Pons (tissue), 1 donor: ENCODE data around the gene TCERG1L.
"Not testable (repeated sequence)": the region's sequence is repeated elsewhere in the genome, so short reads cannot be mapped to it uniquely, and the experiment has no call there.

Experiments used
- DNase-seq: peaks from one replicate; pipeline ENCODE4 v3.0.0-alpha.2; 2016; ENCODE audit warnings: low spot score

Gene TCERG1L

DNA sequence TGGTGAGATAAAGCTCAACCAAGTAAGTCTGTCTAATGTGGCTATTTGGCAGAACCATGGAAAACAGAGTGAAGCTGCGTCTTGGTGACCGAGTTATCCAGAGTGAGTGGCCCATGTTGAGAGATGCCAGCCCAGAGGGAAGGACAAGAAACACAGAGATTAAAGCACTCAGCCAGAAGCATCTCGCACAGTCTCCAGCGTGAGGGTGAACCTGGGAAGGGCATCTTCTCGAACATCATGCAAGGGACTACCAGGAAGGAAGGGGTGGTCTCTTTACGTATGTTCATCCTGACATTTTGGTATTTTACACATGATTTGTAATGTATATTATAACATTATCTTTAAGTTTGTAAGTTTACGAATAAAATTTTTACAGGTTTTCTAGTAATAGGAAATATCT lies 146.4 kb downstream of the TCERG1L start:
- DNase-seq = no peak

DNA sequence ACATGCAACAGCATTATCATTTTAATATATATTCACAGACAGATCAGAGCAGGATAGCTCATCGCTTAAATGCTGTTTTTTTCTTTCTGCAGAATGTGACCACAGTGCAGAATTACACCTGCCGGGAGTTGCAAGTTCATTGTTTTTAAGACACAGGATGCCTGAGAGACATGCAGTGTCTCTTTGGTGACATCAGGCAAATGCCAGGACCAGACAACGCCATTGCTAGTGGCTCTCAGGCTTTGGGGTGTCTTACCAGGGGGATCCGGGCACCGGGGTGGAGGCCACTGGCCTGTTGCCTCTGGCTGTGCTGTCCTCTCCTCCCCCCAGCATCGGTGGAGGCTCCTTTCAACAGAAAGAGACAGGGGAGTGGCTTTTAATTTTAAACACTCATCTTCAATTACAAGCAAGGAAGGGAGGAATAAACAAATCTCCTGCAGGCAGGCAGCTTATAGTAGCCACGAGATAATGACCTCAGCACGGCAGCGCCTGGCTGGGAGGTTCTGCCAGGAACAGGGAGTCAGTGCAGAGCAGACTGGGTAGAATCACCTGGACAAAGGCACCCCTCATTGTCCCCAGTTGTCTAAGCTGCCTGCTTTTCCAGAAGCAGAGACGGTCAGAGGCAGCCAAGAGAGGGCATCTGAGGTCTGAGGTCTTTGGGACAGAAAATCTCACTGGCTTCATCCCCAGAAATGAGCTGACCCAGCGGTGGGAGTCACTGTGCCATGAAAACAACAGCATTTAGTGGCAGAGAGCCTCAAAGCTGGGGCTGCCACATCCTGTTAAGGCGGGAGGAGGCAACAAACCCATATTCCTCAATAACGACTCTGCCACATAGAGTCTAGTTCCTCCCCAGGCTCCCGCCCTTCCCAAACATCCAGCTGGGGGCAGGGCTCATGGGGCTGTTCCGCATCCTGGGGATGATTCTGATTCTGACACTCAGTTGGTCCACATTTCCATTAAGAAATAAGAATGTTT lies 148.4 kb downstream of the TCERG1L start:
- no peak for DNase-seq

DNA sequence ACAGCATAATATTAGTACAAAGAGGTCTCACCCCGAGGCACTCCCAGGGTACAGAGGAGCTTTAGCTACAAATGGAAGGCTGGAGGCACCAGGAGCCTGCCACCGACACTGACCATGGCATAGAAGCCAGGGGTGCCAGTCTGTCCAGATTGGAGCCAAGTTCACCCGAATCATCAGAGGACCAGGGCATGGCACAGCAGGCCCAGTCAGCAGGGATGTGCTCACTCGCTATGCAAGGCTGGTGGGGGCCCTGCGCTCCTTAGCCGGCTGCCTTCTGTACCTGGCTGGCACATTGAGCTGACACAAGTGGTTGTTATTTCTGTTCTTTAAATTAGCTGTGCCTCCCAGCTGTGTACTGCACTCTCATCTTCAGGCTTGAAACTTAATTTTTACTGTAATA lies 149.3 kb downstream of the TCERG1L start:
- DNase-seq = no peak

DNA sequence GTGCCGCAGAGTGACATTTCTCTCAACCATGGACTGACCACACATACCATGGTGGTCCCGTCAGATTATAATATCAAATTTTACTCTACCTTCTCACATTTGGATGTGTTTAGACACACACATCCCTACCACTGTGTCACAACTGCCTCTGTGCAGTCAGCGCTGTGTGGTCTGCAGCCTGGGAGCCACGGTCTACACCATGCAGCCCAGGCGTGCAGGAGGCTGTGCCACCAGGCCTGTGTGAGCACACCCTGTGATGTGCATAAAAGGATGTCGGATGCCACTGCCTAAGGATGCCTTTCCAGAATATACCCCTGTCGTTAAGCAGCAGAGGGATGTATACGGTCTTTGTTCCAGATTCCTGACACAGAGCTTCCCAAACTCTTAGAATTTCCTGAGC lies 150.4 kb downstream of the TCERG1L start:
- no peak for DNase-seq

DNA sequence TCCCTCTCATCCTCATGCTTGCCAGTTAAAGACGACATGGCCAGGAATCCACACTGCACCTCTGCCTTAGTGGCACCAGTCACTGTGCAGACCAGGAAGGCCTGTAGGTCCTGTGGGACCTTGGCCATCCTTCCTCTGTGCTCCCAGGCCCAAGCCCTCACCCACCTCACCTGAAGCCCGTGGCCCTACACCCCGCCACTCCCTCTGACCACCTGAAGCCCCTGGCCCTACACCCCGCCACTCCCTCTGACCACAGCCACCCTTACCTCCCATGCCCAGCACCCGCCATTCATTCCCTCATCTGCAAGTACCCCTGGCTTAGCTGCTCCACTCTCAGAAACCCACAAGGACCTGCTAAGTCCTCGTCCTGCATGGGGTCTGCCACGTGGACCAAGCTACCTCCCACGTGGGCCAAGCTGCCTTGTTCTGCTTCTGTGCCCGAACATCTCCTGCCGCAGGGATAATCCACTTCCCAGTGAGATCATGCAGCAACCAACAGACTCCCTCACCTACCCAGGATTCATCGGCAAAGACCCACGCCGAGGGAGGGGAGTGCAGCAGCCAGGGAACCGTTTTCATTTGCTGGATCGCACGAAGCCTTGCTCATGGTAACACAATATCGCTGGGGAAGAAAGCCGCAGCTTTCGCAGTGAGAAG lies 151.2 kb downstream of the TCERG1L start:
- DNase-seq = no peak

DNA sequence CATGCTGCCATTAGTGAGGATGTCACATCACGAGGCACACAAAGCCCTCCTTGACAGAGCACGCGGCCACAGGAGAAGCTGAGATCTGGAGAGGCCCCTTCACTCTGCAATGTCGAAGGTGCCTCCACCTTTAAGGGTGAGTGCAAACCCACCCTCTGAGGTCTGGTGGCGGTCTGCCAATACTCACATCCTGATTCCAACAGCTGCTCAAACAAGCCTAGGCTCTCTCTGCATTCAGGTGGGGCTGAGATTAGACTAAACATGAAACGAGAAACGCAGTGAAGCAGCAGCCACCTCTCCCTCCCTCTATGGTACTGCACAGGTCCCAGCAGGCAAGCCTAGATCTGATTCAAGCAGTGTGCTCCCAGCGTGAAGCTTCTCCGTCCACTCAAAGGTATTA lies 151.8 kb downstream of the TCERG1L start:
- no peak for DNase-seq

DNA sequence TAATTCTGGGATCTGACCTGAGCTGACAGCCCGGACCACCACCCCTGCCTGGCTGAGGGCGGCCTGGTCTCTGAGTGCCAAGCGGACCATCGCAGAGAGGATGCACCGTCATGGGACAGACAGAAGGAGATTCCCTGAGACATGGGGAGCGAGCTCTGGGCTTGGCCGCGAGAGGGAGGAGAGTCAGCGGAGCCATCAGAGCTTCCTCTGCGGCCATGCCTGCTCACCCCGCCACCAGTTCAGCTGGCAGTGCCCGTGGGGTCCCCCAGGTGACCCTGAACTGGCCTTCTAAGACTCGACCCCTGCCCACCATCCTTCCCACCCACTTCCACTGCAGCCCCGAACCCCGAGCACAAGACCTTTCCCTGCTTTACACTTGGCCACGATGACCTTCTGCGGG lies 152.8 kb downstream of the TCERG1L start:
- DNase-seq = no peak

DNA sequence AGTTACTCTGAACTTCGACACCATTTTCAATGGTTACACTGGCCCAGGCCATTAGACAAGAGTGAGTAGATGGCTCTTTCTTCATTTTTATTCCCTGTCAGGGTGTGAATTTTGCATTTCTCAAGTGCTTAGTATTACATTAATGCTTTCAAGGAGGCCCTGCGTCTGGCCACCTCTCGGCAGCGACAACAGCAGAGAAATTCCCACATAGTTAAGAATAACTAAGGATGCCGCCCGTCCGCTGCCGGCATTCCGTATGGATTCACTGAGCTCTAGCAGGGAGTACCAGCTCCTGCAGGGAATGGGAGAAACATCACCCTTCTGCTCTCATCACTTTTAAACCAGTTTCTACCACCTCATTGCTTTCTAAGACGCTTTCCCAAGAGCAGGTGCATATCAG lies 153.6 kb downstream of the TCERG1L start:
- DNase-seq = no peak

DNA sequence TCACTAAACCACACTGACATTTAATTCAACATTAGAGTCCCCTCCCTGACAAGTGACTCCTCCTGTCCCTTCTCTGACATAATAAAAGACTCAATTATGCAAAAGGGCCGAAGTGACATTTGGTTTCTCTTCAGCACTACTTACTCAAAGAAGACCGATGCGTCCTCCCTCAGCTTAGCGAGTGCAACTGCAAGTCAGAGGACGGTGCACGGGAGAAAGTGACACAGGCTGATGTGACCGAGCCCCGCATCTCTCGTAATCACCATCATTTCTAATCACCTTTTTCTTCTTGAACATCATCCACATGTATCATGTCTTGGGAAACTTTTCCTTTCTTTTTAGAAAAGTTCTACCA lies 155.7 kb downstream of the TCERG1L start:
- DNase-seq = no peak

DNA sequence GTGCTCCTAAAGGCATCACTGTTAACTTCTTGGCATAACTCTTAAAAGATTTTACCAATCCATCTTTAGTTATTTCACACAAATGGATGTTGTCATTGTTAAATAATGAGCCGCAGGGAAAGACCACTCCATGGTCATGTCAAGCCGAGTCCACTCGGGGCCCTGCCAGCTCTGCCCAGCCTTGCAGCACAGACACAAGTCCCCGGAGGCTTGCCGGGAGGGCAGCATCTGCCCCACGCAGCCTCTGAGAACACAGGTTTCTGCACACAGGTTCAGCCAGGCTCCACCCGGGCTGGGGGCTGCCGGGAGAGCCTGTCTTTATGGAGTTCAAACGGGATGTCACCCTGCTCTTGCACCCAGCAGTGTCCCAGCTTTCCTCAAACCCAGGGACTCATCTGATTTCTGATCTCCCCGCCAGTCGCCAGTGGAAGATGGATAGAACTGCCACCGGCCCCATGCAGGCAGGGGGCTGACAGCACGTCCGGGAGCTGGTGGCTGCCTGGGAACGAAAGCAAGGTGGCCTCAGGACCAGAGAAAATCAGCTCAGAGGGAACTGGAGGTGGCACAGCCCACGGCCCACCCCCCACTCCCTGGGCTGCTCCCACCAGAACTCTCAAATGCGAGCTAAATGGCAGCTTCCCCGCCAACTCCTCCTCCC lies 156.2 kb downstream of the TCERG1L start:
- no peak for DNase-seq

DNA sequence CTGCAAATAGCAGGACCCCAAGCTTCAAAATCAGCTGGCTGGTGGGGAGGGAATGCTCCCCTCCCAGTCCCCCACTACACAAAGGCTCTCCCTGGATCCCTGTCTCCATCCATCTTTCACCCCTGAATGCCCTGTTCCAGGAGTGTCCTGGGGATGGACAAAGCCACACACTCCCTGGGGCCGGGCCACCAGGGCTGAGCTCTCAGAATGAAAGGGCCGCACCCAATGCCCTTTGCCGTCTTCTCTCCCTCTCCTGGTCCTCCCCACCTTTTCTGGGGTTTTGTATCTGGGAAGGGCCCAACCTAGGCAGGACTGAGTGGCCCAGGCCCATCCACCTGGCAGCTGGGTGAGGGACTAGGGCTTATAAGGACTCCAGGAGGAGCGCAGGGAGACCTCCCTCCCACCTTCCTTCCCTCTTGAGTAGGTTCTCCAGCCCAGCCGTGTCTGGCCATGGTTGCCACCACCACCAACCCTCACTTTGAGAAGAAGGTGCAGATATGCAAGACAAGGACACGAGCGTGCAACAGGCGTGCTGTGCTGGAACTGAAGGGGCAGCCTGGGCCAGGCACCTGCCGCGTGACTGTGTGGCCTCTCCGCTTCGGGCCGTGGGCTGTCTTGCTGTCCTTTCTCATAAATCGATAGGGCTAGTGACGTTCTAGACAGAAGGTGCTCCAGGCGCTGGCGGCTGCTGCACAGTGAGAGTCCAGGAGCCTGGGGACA lies 157.1 kb downstream of the TCERG1L start:
- DNase-seq = no peak

DNA sequence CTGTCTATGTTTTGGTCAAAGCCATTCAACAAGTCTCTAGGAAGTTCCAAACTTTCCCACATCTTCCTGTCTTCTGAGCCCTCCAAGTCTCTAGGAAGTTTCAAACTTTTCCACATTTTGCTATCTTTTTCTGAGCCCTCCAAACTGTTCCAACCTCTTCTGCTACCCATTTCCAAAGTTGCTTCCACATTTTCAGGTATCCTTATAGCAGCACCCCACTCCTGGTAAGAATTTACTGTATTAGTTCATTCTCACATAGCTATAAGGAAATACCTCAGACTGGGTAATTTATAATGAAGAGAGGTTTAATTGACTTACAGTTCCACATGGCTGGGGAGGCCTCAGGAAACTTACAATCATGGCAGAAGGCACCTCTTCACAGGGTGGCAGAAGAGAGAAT lies 159.1 kb downstream of the TCERG1L start:
- DNase-seq = not testable (repeated sequence)

DNA sequence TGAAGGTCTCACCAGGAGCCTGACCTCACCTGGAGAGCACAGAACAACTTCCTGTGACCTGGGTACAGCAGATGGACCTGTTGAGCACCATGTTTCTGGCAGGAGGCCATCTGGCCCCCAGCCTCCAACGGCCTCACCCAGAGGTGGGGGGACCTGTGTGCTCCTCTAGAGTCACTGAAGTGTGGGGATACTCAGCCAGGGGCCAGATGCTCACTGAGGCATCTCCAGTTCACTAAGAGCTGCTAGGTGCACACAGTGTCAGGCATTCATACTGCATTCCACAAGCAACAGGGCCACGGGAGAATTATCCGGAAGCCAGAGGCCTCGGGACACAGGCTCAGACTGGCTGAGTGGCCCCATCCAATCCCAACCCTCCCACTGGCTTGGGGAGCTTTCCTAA lies 161.4 kb downstream of the TCERG1L start:
- no peak for DNase-seq

DNA sequence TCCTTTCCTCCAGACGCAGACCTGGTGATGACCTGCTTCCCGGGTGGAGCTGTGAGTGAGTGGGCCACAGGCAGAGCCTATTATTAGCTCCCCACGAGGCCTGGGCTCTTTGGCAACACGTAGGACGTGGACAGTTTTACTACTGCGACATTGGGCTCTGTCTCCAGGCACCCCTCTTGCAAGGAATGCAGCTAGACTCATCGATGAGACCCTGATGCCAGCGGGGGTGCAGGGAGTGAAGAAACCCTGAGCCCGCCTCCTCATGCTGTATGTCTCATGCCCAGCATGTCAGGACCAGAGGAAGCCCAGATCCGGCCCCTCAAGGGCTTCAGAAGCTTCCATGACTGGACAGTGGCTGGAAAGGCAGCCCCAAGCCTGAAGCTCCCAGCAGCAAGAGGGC lies 161.9 kb downstream of the TCERG1L start:
- DNase-seq = no peak

DNA sequence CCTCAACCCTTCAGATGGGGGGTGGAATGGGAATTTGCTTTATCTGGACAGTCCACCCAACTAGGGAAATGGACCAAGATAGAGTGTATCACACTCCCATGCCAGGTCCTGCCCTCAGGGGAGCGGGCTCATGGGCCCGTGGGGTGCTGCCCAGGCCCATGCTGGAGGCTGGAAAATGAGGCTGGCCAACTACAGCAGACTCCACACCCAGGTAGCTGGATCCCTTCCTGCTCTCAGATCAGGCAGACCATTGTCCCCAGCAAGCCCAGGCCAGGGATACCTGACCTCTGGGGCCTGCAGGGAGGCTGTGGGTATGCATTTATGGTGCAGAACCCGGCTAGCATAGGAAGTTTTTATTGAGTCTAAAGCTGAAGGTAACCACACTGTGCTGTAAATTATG lies 162.4 kb downstream of the TCERG1L start:
- no peak for DNase-seq

DNA sequence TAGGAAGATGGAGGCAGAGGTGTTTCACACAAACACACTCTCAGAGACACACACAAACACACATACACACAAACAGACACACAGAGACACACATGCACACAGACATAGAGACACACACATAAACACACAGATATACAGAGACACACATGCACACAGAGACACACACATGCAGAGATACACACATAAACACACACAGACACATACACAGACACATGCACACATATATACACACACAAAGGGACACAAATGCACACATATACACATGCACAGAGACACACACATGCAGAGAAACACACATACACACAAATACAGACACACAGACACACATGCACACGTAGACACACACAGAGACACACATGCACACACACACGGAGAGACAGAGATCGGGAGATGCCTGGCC lies 163.3 kb downstream of the TCERG1L start:
- DNase-seq = no peak

DNA sequence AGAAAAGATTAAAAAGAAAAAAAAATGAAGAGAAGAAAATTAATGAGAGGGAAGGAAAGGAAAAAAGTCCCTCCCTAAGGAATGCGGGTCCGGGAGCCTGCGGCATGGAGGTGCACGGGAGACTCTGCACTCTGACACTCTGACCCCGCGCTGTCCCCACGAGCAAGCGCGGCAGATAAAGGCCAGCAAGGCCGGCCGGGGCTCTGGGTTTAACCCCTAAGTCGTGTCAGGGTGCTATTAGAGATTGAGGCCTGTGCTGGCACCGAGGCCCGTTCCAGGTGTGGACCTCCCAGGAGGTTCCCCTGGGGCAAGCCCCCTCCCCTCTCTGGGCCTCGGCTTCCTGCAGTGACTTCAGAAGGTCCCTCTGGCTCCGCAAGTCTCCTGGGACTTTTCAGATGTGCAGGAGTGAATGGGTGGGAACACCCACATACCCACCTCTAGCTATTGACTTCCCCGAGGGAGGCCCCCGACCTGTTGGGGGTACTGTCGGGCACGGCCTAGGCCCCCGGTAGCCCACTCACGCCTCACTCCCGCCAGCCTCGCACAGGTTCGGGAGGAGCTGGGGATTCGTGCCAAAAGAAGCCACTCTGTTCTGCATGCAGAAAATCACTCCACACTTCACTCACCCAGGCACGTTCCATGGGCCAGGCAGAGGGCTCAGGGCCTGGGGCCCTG lies 164.1 kb downstream of the TCERG1L start:
- no peak for DNase-seq

DNA sequence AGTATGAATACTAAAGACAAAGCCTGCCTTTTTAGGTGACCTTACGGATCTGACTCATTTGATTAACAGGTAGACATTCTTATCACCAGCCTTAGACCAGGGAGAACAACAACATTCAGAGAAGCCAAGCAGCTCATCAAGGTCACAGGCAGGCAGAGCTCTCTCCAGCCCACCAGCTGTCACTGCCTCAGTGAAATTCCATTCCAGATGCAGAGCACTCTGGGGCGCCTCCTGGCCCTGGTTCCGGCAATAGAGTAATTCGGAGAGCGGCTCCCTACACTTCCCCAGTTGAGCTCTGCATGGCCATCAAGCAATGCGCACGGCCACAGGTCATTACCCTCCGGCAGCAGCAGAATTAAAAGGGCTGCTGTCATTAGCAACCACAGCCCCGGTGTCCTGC lies 164.7 kb downstream of the TCERG1L start:
- no peak for DNase-seq

DNA sequence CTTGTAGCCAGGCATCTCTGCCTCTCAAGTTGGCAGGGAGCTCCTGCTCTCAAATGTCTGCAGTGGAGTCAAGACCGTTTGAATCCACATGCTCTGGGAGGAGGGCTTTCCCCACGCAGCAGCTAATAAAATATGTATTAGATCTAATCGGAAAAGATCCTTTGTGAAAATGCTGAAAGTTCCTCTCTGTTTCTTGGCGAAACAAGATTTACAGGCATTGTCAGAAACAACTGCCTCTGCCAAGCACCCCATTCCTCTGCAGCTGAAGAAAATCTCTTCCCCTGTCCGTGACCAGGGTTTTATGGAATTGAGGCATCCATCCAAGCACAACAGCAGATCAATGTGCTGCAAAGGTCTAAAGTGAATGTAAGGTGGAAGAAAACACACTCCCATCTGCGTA lies 165.8 kb downstream of the TCERG1L start:
- DNase-seq = peak; percentile 11

DNA sequence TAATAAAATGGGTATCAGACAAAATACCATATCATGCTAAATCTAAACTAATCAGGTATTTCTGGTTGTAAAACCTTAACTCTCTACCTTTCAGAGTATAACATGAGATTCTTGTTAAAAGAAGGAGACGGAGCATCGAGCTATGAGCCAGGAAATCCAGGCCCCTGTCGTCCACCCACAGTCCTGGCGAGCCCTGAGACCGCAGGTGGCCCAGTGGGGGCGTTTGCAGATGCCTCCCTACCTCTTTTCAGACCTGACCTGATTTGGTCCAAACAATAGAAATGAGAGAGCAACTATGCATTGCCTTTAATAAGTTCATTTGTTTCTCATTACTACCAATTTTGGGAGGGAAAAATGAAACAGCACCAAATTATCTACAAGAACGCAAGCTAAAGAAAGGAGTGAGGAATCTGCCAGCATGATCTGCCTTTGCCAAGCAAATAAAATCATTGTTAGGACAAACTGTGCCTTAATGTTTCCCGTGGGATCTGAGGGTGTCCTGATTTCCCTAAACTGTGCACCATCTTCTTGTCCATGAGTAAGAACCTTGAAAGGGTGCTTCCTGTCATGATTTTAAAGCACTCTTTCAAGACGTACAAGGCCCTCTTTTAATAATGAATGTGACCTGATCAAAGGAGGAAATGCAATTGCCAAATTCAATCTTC lies 166.7 kb downstream of the TCERG1L start:
- DNase-seq = no peak

DNA sequence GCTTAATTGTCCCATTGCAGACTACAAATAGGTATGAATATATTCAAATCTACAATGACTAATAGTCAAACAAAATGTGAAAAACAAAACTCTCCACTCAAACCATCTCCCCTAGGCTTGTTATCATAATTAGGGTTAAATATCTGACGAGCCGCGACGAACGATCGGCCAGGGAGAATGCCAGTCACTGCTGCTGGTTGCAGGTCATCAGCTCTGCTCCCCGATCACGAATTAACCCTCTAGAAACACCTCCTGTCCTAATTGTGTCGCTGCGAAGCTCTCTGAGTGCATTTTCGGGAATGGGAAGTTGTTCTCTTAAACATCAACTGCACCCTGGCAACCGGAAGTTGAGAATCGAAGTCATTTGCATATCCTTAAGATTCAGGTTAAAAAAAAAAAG lies 167.3 kb downstream of the TCERG1L start:
- DNase-seq = no peak
